Neural cell (in vitro differentiated cells): Measurements from ENCODE around the gene ZNF324. TPM values are rescaled to one million over a fixed set of nuclear protein-coding genes. Genes with fewer than 3 reads are reported as not detected.

Experiments used
- H2AFZ ChIP-seq: fragments of 200-600, 300-800 bp; sonication (generic), shearing (Covaris generic); 2 replicates; pipeline ENCODE4 v1.6.0; 2014; ENCODE audit warnings: low read depth, mild to moderate bottlenecking, antibody characterized with exemption, low read length, moderate library complexity
- H3F3A ChIP-seq: fragments of 200-600 bp; shearing (Covaris generic); 2 replicates; pipeline ENCODE4 v1.6.1; 2016; ENCODE audit warnings: mild to moderate bottlenecking, moderate library complexity, mixed read lengths, antibody characterized with exemption, low read length; ENCODE audit not compliant: insufficient read depth, poor library complexity, severe bottlenecking
- H3K27ac ChIP-seq: fragments of 200-600, 300-800 bp; sonication (generic), shearing (Covaris generic); 2 replicates; pipeline ENCODE4 v1.5.1; 2014; ENCODE audit warnings: mild to moderate bottlenecking, low read length, moderate library complexity
- H3K27me3 ChIP-seq: fragments of 300-800, 200-600 bp; sonication (generic), shearing (Covaris generic); 2 replicates; pipeline ENCODE4 v1.6.0; 2014; ENCODE audit warnings: mild to moderate bottlenecking, low read depth, low read length, moderate library complexity; ENCODE audit not compliant: insufficient read depth
- H3K36me3 ChIP-seq: fragments of 300-800, 200-600 bp; sonication (generic), shearing (Covaris generic); 2 replicates; pipeline ENCODE4 v1.5.1; 2014; ENCODE audit warnings: mild to moderate bottlenecking, antibody characterized with exemption, low read length, moderate library complexity; ENCODE audit not compliant: insufficient read depth
- H3K4me2 ChIP-seq: fragments of 300-800, 200-600 bp; sonication (generic), shearing (Covaris generic); 2 replicates; pipeline ENCODE4 v1.6.0; 2014; ENCODE audit warnings: mild to moderate bottlenecking, low read length
- H3K4me3 ChIP-seq: fragments of 300-800, 200-600 bp; sonication (generic), shearing (Covaris generic); 2 replicates; pipeline ENCODE4 v1.5.1; 2014; ENCODE audit warnings: mild to moderate bottlenecking, low read length, moderate library complexity
- H3K79me2 ChIP-seq: fragments of 200-600 bp; shearing (Covaris generic); replicated peaks from 2 replicates; pipeline ENCODE4 v1.6.0; 2014; ENCODE audit warnings: mild to moderate bottlenecking, low read length, moderate library complexity; ENCODE audit not compliant: insufficient read depth
- H3K9ac ChIP-seq: fragments of 300-800, 200-600 bp; sonication (generic), shearing (Covaris generic); 2 replicates; pipeline ENCODE4 v1.6.1; 2016; ENCODE audit warnings: mild to moderate bottlenecking, low read length, mixed read lengths
- H3K9me2 ChIP-seq: fragments of 200-600 bp; shearing (Covaris generic); 2 replicates; pipeline ENCODE4 v1.6.1; 2016; ENCODE audit warnings: mild to moderate bottlenecking, low read length, mixed read lengths; ENCODE audit not compliant: insufficient read depth
- H3K9me3 ChIP-seq: fragments of 200-600, 300-800 bp; sonication (generic), shearing (Covaris generic); 2 replicates; pipeline ENCODE4 v1.6.1; 2016; ENCODE audit warnings: mild to moderate bottlenecking, mixed run types, low read length, moderate library complexity, mixed read lengths
- H4K20me1 ChIP-seq: fragments of 200-600 bp; shearing (Covaris generic); 2 replicates; pipeline ENCODE4 v1.6.1; 2016; ENCODE audit warnings: mild to moderate bottlenecking, mixed run types; ENCODE audit not compliant: insufficient read depth
- CTCF ChIP-seq: fragments of 450-650 bp; IDR thresholded peaks from 2 replicates; pipeline ENCODE4 v1.5.1; 2014; ENCODE audit warnings: antibody characterized with exemption, mild to moderate bottlenecking, moderate library complexity; ENCODE audit not compliant: poor library complexity, severe bottlenecking
- EP300 ChIP-seq: fragments of 450-650 bp; conservative IDR thresholded peaks from 2 replicates; pipeline ENCODE4 v1.6.1; 2014; ENCODE audit warnings: antibody characterized with exemption, mild to moderate bottlenecking, moderate library complexity; ENCODE audit not compliant: poor library complexity, severe bottlenecking
- EZH2 ChIP-seq: fragments of 200-600, 300-800 bp; shearing (Covaris generic), sonication (generic); IDR thresholded peaks from 2 replicates; pipeline ENCODE4 v1.6.1; 2014; ENCODE audit warnings: antibody characterized with exemption, low read length, borderline replicate concordance, mild to moderate bottlenecking; ENCODE audit not compliant: insufficient read depth, poor library complexity, severe bottlenecking
- MXI1 ChIP-seq: fragments of 450-650 bp; conservative IDR thresholded peaks from 2 replicates; pipeline ENCODE4 v1.6.1; 2014; ENCODE audit warnings: antibody characterized with exemption, mild to moderate bottlenecking; ENCODE audit not compliant: poor library complexity, severe bottlenecking
- POLR2AphosphoS5 ChIP-seq: IDR thresholded peaks from 2 replicates; pipeline ENCODE4 v1.6.1; 2012
- RAD21 ChIP-seq: fragments of 450-650 bp; conservative IDR thresholded peaks from 2 replicates; pipeline ENCODE4 v1.6.1; 2014; ENCODE audit warnings: antibody characterized with exemption, mild to moderate bottlenecking, moderate library complexity
- SMC3 ChIP-seq: fragments of 450-650 bp; conservative IDR thresholded peaks from 2 replicates; pipeline ENCODE4 v1.6.1; 2014; ENCODE audit warnings: antibody characterized with exemption, mild to moderate bottlenecking, moderate library complexity; ENCODE audit not compliant: poor library complexity
- TAF1 ChIP-seq: IDR thresholded peaks from 2 replicates; pipeline ENCODE4 v1.6.1; 2012; ENCODE audit warnings: low read depth
- polyA plus RNA-seq: library from polyadenylated mRNA; depleted of rRNA; stranded (reverse); fragments of >200 nt; gene quantifications from 2 replicates; pipeline ENCODE4 v1.2.3, GENCODE V29; 2014
- small RNA-seq, 3 experiments: library from RNA; depleted of rRNA; stranded (forward); fragments of <200 nt; gene quantifications; one replicate each; pipeline ENCODE3, GENCODE V24; 2012
- TF ChIP-seq, protein P1 (sequence below): IDR thresholded peaks from 2 replicates; pipeline ENCODE4 v1.6.1; 2012; ENCODE audit warnings: borderline replicate concordance

The ZNF324 gene
- polyA plus RNA-seq, 1 donor from 2014 or later: 12.5 TPM

- Histone ChIP-seq H3F3A (peaks cover 7% of the 10 kb centered on the region), H3K4me2 (no peak overlapping the region), H3K79me2 (peaks cover 8% of the 10 kb centered on the region), H2AFZ (no peak overlapping the region), H3K9me2 (no peaks in the 10 kb centered on the region), H4K20me1 (no peaks in the 10 kb centered on the region), H3K4me3 (no peak overlapping the region), H3K27me3 (no peaks in the 10 kb centered on the region), H3K27ac (no peak overlapping the region), H3K9ac (no peak overlapping the region), H3K36me3 (no peaks in the 10 kb centered on the region), H3K9me3 (no peaks in the 10 kb centered on the region)
- TF ChIP-seq TAF1 (no peak), CTCF (no peak), EZH2 (no peak), SMC3 (no peak), MXI1 (no peak), EP300 (no peak), POLR2AphosphoS5 (no peak), RAD21 (no peak)
- TF ChIP-seq, protein P1, sequence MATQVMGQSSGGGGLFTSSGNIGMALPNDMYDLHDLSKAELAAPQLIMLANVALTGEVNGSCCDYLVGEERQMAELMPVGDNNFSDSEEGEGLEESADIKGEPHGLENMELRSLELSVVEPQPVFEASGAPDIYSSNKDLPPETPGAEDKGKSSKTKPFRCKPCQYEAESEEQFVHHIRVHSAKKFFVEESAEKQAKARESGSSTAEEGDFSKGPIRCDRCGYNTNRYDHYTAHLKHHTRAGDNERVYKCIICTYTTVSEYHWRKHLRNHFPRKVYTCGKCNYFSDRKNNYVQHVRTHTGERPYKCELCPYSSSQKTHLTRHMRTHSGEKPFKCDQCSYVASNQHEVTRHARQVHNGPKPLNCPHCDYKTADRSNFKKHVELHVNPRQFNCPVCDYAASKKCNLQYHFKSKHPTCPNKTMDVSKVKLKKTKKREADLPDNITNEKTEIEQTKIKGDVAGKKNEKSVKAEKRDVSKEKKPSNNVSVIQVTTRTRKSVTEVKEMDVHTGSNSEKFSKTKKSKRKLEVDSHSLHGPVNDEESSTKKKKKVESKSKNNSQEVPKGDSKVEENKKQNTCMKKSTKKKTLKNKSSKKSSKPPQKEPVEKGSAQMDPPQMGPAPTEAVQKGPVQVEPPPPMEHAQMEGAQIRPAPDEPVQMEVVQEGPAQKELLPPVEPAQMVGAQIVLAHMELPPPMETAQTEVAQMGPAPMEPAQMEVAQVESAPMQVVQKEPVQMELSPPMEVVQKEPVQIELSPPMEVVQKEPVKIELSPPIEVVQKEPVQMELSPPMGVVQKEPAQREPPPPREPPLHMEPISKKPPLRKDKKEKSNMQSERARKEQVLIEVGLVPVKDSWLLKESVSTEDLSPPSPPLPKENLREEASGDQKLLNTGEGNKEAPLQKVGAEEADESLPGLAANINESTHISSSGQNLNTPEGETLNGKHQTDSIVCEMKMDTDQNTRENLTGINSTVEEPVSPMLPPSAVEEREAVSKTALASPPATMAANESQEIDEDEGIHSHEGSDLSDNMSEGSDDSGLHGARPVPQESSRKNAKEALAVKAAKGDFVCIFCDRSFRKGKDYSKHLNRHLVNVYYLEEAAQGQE: no peak
Measured at GRCh38 chr19:58522709-58523108, 55.8 kb downstream of the ZNF324 start.

Small RNA genes within 50 kb of the gene (small RNA-seq; reads per million reads assigned to genes)
- gene RN7SL693P (0 reads per million in 3 experiments), gene RNU6-1337P (0 reads per million in 3 experiments)

Other genes starting within 250 kb of the ZNF324 start
- 22.7 and 50.1 TPM in 2 replicates for gene ZNF544, start 238.2 kb upstream of the ZNF324 start, polyA plus RNA-seq
- gene ZNF8, start 188.1 kb upstream of the ZNF324 start, polyA plus RNA-seq: 5.5 and 6.4 TPM in 2 replicates
- 137 and 141 TPM in 2 replicates for gene ERVK3-1, start 161.7 kb upstream of the ZNF324 start, polyA plus RNA-seq
- 1.6 and 2.2 TPM in 2 replicates for gene ZSCAN22, start 140.1 kb upstream of the ZNF324 start, polyA plus RNA-seq
- 35.4 and 40.0 TPM in 2 replicates for gene A1BG, start 113.6 kb upstream of the ZNF324 start, polyA plus RNA-seq
- gene ZNF497, start 104.3 kb upstream of the ZNF324 start, polyA plus RNA-seq: 13.7 and 18.4 TPM in 2 replicates
- 4.5 and 9.8 TPM in 2 replicates for gene ZNF837, start 86.0 kb upstream of the ZNF324 start, polyA plus RNA-seq
- gene RPS5, start 79.8 kb upstream of the ZNF324 start, polyA plus RNA-seq: 1,461 and 1,514 TPM in 2 replicates
- not detected in 2 replicates for gene RNF225, start 71.4 kb upstream of the ZNF324 start, polyA plus RNA-seq
- gene ZNF584, start 58.4 kb upstream of the ZNF324 start, polyA plus RNA-seq: 17.9 and 29.6 TPM in 2 replicates
- 0.77 and 1.0 TPM in 2 replicates for gene ZNF132, start 26.9 kb upstream of the ZNF324 start, polyA plus RNA-seq
- gene ZNF324B, start 15.5 kb upstream of the ZNF324 start, polyA plus RNA-seq: 7.8 and 10.4 TPM in 2 replicates
- 18.2 and 25.9 TPM in 2 replicates for gene ZNF446, start 9.3 kb downstream of the ZNF324 start, polyA plus RNA-seq
- gene SLC27A5, start 44.9 kb downstream of the ZNF324 start, polyA plus RNA-seq: 14.9 and 19.7 TPM in 2 replicates
- gene ZBTB45, start 52.7 kb downstream of the ZNF324 start, polyA plus RNA-seq: 5.5 and 6.8 TPM in 2 replicates
- gene TRIM28, start 77.0 kb downstream of the ZNF324 start, polyA plus RNA-seq: 227 and 256 TPM in 2 replicates
- gene CHMP2A, start 88.0 kb downstream of the ZNF324 start, polyA plus RNA-seq: 176 and 189 TPM in 2 replicates
- gene UBE2M, start 91.5 kb downstream of the ZNF324 start, polyA plus RNA-seq: 138 and 151 TPM in 2 replicates
- 74.6 and 80.8 TPM in 2 replicates for gene MZF1, start 106.3 kb downstream of the ZNF324 start, polyA plus RNA-seq